Nucleus accumbens (tissue), 56 donors: ENCODE results near the gene DCTPP1.

ENCODE experiments used
- DNase-seq, 56 donors: peaks; one replicate each; lab custom pipeline; 2025; lab: John Stamatoyannopoulos, UW

The DCTPP1 gene

GRCh38 chr16:30395155-30395991 lies 34.5 kb downstream of the DCTPP1 start, which contains the start of gene ZNF48:
ZNF48 (plus strand) TSS chr16:30395420; CDS start chr16:30395795, 375 bp downstream.
- DNase-seq: peak in 54 of 56 donors; percentile 25 to 91 (median 78)

DNA sequence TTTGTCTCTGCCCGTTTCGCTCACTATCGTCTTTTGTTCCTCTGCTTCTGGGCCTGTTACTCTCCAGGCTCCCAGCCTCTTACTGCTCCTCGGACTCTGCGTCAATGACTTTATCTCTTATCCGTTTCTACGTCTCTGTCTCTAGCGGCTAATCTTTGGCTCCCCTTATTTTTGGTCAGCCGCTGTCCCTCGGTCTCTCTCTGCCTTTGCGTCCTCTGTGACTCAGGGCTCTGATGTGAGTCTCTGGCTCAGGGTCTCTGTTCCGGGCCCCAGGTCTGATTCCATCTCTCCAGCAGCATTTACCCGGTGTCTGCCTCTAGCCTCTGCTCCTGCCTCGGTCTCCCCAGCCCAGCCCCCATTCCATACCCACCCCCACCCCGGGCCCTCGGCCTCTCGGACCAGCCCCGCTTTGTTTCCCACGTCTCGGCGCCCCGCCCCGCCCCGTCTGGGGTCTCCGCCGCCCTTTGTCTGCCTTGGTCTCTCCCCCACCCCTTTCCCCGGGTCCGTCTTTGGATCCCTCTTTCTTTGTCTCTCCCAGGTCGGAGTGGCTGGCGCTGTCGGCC lies 35.2 kb downstream of the DCTPP1 start:
- peak in 4 of 56 donors; percentile 45 to 58 (median 50) for DNase-seq

DNA sequence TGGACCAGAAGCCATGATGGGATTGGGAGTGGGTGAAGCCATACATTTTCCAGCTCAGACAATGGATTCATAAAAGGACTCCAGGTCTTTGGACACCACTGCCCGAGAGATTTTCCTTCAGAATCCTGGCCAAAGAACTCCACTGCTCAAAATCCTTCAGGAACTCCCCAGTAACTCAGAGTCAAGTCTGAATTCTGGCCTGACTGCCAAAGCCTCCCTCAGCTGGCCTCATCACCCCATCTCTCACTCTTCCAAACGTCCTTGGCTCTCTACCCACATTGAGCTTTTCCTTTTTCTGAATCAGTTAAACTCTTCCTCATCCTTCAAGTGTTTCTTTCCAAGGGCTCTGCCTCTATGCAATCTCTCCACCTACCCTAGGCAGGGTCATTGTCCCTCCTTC lies 46.3 kb downstream of the DCTPP1 start:
- DNase-seq: no peak

- no peak for DNase-seq
Observed at GRCh38 chr16:30382111-30382881, 47.5 kb downstream of the DCTPP1 start, which contains the start of gene SEPTIN1. SEPTIN1 (minus strand) TSS chr16:30382561; CDS start chr16:30382542, 19 bp downstream.

DNA sequence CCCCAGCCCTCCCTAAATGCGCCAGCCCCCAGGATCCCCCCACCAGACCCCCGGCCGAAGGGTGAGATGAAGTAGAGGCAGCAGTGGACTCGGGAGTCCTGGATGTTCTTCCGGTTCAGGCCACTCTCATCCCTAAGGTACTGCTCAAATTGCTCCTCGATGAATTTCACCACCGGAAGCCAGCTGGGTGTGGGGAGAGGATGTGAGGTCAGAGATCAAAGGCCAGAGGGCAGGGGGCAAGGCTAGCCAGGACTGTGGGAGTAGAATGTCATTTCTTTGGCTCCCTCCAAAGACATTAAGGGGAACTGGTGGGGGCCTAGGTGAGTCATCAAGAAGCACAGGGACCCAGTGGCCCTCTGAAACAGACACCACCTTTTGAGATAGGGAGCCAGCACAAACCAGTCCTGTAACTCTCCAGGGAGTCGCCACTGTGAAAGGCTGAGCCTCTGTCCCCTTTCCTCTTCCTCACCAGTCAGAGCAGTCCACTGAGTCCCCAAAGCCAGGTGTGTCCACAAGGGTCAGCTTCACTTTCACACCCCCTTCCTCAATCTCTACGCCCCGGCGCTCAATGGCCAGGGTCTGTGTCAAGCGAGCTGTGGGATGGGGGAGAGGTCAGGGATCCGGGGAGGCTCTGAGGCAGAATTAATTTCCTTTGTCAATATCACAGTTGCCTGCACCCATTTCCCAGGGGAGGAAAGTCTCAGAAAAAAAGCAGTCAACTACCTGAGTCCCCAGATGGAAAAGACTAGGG lies 48.4 kb downstream of the DCTPP1 start:
- no peak for DNase-seq

- DNase-seq: no peak
Observed at GRCh38 chr16:30380803-30381208, 49.0 kb downstream of the DCTPP1 start.

DNA sequence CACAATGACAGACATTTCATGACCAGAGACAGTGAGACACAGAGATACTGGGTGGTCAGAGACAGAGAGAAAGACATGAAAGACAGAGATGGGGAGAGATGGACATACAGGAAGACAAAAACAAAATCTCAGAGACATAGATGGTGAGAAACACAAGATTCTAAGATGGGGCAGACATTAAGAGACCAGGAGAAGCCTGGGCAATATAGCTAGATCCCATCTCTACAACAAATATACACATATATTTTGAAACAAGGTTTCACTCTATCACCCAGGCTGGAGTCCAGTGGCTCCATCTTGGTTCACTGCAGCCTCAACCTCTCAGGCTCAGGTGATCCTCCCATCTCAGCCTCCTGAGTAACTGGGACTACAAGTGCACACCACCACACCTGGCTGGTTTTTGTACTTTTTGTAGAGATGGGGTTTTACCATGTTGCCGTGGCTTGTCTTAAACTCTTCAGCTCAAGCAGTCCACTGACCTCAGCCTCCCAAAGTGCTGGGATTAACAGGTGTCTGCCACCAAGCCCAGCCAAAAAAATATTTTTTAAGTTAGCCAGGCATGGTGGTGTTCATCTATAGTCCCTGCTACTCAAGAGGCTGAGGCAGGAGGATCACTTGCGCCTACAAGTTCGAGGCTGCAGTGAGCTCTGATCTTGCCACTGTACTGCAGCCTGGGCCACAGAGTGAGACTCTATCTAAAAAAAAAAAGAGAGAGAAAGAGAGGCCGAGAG lies 49.6 kb downstream of the DCTPP1 start:
- DNase-seq: no peak

DNA sequence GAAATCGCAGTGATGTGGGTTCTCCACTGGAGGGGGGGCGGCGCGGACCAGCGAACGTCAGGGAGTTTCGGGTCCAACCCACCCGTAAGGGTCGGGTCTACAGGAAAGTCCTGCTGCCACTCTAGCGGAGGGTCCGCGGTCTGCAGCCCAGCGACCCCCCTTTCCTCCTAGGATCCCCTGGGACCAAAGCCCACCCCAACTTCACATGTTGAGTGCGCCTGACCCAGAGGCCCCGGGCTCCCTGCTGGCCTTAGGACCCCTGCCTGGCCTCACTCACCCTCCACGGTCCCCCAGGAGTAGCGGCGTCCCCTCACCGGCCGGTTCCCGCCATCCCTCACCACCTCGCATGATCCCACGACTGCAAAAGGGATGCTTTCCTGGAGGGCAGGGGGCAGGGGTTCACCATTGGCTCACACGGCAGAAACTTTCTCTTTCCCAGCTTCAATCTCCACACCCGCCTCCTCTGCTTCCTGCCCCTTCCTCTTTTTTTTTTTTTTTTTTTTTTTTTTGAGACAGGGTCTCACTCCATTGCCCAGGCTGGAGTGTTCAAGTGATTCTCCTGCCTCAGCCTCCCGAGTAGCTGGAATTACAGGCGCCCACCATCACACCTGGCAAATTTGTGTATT lies 50.6 kb downstream of the DCTPP1 start:
- DNase-seq: no peak

DNA sequence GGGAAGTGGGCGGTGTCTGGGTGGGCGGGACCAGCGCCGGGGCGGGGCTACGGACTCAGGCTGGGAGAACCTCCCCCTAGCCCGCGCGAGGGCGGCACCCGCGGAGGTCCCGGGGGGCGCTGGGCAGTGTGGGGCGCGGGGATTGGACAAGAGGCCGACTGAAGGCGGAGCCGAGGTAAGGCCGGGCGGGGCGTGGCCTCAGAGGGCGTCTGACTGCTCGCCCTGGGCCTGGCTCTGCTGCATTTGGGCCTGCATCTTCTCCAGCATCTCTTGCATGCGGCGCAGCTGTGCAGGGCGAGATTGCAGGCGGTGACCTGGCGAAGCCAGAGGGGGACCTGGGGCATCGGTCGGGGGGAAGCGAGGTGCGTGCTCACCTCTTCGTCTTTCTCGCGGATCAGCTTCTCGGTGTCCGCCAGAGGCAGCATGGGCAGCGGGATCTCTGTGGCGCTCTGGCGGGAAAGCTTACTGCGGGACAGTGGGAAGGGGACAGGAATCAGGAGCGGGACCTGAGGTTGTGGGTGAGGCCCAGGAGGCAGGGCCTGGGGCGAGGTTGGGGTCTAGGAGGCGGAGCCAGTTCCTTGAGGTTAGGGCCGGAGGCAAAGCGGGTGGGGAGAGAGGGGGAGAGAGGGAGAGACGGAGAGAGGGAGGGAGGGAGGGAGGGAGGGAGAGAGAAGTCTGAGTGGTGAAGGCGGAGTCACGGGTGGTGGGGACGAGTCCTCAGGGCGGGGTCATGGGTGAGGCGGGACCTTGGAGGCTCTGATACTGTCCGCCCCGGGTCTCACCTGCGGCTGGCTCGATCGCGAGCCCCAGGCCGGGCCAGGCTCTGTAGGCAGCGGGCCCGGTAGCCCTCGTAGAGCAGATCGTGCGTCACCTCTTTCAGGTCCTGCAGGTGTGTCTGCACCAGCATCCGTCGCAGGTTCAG lies 51.3 kb downstream of the DCTPP1 start:
- peak; percentile 84 to 100 (median 99) for DNase-seq

- peak in 55 of 56 donors; percentile 59 to 96 (median 87) for DNase-seq
Observed at GRCh38 chr16:30377812-30378235, 52.0 kb downstream of the DCTPP1 start.

DNA sequence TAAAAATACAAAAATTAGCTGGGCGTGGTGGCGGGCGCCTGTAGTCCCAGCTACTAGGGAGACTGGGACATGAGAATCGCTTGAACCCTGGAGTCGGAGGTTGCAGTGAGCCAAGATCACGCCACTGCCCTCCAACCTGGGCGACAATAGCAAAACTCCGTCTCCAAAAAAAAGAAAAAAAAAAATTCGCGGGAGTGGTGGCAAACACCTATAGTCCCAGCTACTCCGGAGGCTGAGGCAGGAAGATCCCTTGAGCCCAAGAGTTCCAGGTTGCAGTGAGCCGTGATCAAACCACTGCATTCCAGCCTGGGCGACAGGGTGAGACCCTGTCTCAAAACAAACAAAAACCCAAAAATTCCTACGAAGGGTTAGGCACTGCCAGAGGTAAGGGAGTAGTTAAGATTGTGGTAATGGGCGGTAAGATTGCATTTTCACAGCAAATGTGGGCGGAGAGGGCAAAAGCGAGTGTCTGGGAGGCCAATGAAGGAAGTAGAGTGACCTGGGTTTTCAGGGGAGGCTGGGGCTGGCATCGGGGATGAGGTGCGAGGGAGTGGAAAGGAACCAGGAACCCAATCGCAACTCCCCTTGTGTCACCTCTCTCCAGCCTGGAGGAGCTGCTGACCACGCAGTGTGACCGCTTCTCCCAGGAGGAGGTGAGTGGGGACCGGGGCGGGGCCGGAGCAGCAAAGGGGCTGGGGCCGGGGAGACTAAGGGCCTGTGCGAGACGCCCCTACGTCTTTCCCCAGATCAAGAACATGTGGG lies 52.6 kb downstream of the DCTPP1 start:
- peak in 2 of 56 donors; percentile 76 to 84 for DNase-seq

- DNase-seq: no peak
Observed at GRCh38 chr16:30376461-30376902, 53.3 kb downstream of the DCTPP1 start.

- no peak for DNase-seq
Observed at GRCh38 chr16:30375864-30376263, 54.0 kb downstream of the DCTPP1 start.

GRCh38 chr16:30374538-30374937 lies 55.3 kb downstream of the DCTPP1 start, which contains the start of gene MYL11:
MYL11 (plus strand) TSS chr16:30374802; CDS start chr16:30374858, 56 bp downstream.
- DNase-seq: no peak
